ENCODE measurements around the gene PLXNA1.

PLXNA1 gene

DNA sequence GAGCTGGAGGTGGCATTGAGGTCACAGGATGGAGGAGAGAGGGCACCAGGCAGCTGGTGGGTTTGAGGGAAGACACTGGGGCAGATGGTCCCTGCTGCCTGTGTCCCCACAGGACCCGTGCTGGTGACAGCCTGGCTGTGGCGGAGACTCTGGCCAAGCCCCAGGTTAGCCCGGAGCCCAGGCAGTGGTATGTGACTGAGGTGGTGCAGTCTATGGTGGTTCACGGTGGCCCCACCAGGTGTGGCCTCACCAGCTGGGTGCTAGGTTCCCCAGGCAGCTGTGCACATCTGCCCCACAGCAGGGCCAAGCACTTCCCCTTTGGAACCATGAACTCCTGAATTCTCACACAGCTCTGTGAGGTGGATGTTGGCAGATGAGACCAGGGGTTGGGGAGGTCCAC lies 15.4 kb downstream of the PLXNA1 start:
- no peak for DNase-seq (ENCODE audit: low read depth, low spot score)
- H3K27ac ChIP-seq, result no peak overlapping the region

- H3K27ac ChIP-seq, result no peak overlapping the region
- no peak for DNase-seq (ENCODE audit: low read depth, low spot score)
Measured at GRCh38 chr3:126998728-126999127, 15.8 kb downstream of the PLXNA1 start.

DNA sequence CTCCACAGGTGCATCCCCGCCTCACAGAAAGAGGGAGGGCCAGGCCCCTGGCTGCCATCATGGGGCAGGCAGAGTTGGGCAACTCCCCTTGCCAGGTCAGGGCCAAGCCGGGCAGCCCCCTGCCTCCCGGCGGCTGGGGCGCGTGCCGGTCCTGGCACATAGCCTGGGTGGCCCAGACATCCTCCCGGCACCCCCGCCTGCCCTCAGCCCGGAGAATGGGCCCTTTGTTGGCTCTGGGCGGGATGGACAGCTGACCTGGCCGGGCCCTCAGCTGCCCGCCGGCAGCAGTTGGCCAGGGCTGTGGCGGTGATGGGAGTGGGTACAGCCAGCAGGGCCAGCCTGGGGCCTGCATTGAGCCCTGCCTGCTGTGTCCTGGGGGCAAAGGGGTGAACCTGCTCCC lies 16.5 kb downstream of the PLXNA1 start:
- H3K27ac ChIP-seq, result no peak overlapping the region
- DNase-seq (ENCODE audit: low read depth, low spot score), result no peak

- H3K27ac ChIP-seq, result no peak overlapping the region
- no peak for DNase-seq (ENCODE audit: low read depth, low spot score)
Measured at GRCh38 chr3:127000119-127000518, 17.2 kb downstream of the PLXNA1 start.

DNA sequence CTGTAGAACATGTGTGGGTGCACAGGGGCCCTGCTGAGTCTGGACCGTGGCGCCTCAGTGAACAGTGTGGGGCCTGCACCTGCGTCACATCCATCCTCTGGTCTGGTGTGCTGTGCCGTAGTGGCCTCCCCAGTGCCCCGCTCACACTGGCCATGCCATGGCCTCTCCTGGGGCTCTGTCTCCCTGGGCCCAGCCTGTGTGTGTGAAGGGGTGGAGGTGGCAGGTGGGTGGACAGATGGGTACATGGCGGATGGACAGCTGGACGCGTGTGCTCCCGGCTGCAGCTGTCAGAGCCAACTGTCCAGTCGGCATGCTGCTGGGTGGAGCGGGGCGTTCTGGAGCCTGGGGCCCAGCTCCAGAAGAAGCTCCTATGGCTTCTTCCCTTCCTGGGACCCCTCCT lies 17.8 kb downstream of the PLXNA1 start:
- no peak overlapping the region for H3K27ac ChIP-seq
- no peak for DNase-seq (ENCODE audit: low read depth, low spot score)

DNA sequence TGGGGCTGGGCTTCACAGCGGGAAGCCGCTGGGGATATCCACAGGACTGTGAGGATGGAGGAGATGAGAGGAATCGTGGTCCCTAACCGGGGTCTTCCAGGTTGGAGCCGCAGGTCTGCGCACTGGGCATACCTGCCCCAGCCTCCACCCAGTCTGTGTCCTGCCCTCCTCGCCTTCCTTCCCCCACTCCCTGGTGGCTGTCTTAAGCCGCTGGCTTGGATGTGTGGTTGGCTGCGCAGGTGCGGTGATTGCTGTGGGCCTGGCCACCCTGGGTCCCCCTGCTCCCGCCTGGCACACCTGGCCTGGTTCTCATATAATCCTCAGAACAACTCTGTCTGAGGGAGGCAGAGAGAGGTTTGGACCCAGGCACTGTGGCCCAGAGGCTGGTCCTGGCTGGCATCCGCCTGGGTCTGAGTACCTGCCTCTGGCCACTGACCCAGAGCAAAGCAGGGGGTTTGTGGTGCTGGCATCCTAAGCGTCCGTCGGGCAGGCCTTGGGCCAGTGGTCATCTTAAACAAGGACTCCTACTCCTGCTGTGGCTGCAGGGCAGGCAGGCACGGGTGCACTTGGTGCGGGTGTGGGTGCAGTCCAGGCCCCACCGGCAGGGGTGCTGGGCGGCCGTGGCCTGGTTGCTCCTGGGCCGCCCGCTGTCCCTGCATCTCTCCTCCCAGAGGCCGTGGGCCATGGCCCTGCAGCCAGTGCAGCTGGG lies 18.7 kb downstream of the PLXNA1 start:
- DNase-seq (ENCODE audit: low read depth, low spot score), result no peak
- peak overlapping the region; percentile 65 for H3K27ac ChIP-seq

- DNase-seq (ENCODE audit: low read depth, low spot score), result no peak
- H3K27ac ChIP-seq, result peak overlapping the region; percentile 65
Measured at GRCh38 chr3:127002195-127003174, 19.6 kb downstream of the PLXNA1 start.

DNA sequence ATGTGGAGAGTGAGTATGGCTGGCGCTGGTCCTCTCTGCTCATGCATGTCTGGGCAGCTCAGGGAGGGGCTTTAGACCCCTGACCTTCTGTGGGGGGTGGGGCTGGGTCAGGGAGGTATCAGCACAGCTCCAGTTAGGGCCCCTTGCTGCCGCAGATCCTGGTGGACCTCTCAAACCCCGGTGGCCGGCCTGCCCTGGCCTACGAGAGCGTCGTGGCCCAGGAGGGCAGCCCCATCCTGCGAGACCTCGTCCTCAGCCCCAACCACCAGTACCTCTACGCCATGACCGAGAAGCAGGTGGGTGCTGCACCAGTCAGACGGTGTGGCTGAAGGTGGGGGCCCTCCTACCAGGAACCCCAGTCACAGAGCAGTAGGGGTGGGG lies 20.2 kb downstream of the PLXNA1 start:
- DNase-seq (ENCODE audit: low read depth, low spot score), result no peak
- peak overlapping the region; percentile 65 for H3K27ac ChIP-seq

DNA sequence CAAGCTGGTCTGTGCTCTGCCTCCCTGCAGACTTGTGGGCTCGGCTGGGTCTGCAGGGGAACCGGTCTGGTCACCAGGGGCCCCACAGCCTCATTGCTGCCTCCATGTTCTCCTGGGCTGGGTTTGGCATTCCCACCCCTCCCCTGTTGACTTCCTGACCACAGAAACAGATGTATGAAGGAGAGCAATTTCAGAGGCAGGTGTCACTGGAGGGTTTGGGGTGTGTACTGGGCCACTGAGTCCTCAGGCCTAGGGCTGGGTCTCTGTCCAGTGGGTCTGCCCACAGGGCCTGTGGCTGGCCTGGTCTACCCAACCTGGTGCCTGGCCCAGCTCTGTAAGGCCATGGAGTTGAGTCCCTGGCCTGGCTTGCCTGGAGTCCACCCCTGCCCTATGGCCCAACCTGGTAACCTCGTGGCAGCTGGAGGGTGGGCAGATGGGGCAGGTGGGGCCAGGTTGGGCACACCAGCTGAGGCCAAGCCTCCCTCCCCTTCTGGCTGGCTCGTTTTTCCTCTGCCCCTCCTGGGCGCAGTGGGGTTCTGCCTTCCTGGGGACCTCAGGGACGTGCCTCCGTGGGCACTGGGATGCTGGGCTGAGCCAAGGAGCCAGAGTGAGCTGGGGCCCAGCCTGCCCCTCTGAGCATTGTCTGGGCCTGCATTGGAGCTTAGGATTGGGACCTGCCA lies 20.8 kb downstream of the PLXNA1 start:
- DNase-seq (ENCODE audit: low read depth, low spot score), result no peak
- peak overlapping the region; percentile 17 for H3K27ac ChIP-seq

DNA sequence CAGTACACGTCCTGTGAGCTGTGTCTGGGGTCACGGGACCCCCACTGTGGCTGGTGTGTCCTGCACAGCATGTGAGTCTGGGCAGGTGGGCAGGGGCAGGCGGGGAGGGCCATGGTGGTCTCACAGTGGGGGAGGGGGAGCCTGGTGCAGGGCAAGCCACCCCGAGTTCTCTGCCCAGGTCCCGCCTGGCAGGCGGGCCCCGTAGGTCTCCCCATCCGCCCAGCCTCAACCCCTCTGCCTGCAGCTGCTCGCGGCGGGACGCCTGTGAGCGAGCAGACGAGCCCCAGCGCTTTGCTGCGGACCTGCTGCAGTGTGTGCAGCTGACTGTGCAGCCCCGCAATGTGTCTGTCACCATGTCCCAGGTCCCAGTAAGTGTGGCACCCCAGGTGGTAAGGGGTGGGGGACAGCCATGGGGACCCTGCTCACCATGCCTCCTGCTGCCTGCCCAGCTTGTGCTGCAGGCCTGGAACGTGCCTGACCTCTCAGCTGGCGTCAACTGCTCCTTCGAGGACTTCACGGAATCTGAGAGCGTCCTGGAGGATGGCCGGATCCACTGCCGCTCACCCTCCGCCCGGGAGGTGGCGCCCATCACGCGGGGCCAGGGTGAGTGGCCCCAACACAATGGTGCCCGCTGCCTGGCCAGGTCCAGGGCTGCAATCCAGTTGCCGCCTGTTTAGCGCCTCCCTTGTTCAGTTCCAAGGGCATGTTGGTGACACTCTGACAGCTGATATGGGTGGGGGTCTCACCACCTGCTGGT lies 21.9 kb downstream of the PLXNA1 start:
- H3K27ac ChIP-seq, result no peak overlapping the region
- DNase-seq (ENCODE audit: low read depth, low spot score), result no peak

DNA sequence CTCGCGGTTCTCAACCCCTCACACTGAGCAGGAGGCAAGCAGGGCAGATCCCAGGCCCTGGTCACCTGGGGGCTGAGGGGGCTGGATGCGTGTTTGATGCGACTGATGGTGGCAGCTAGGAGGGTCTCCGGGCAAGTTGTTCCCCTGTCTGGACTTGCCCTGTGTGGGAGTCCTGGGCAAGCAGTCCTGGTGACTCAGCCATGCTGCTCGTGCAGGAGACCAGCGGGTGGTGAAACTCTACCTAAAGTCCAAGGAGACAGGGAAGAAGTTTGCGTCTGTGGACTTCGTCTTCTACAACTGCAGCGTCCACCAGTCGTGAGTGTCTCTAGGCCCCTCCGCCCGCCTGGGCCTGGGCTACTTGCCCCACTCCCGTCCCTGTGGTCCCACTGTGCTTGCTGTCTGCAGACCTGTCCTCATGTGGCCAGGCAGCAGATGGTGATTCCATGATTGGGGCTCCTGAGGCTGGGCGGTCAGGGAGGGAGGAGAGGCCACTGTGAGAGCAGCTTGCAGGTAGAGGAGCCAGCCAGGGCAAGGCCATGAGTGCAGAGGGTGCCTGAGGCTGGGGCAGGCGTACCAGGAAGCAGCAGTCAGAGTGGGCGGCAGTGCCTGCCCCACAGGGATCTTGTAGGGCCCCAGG lies 23.1 kb downstream of the PLXNA1 start:
- DNase-seq (ENCODE audit: low read depth, low spot score), result peak; percentile 39

DNA sequence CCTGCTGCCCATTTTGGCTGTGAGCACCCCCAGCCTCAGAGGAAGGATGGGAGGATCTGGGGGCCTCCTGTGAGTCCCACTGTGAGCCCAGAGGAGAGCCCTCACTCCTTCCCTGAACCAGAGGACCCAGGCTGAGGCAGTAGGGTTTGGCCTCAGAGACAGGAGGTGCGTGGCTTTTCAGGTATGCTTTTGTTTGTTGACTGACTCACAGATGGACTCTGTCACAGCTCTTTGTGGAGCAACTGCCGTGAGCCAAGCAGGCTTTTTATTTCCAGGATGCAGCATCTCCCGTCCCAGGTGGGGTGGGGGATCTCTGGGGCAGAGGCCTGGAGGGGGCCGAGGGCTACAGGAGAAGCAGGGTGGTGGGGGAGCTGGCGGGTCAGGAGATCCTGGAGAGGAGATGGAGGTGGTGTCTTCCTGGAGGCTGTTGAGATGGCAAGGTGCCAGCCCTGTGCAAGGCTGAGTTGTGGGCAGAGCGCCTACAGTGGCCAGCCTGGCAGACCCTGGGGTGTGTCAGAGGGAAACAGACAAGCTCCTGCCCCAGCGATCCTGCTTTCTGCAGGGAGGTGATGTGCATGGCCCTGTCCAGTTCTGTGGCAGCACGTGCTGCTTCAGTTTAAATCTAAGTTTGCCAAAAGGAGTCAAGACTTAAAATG lies 24.0 kb downstream of the PLXNA1 start:
- DNase-seq (ENCODE audit: low read depth, low spot score), result peak; percentile 22
- no peak overlapping the region for H3K27ac ChIP-seq

More for the DNA sequence above, 23.1 kb downstream of the PLXNA1 start:
- no peak overlapping the region for H3K27ac ChIP-seq

- DNase-seq (ENCODE audit: low read depth, low spot score), result no peak
- no peak overlapping the region for H3K27ac ChIP-seq
Measured at GRCh38 chr3:127008236-127008635, 25.3 kb downstream of the PLXNA1 start.

GRCh38 chr3:127009531-127009930 lies 26.6 kb downstream of the PLXNA1 start:
- no peak overlapping the region for H3K27ac ChIP-seq
- no peak for DNase-seq (ENCODE audit: low read depth, low spot score)

DNA sequence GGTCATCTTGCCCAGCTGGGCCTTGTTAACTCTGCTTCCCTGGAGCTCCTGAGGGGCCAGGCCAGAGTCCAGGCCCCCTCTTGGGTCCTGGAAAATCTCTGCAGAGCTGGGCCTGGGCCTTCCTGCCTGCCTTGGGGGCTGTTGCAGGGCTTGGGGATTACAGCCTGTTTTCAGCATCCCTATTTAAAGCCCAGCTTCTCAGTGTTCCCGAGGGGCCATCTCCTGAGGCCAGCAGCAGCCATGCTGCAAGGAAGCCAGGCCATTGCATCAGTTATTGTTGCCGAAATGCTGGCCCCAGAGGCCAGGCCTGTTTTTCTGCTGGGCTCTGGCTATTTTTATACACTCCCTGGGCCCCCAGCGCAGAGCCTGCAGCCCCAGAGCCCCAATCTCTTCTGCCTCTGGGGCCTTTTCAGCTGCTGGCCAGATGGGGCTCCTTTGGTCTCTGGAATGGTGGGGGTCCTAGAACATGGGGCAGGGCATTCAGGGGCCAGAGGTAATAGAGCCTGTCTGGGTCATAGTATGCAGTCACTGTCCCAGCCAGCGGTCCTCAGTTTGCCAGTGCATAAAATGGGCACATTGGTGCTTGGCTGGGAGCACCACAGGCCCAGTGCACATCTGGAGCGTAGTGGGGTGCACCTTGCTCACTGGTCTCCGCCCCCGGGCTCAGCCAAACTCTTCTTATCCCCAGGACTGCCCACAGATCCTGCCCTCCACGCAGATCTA lies 28.5 kb downstream of the PLXNA1 start:
- H3K27ac ChIP-seq, result peak overlapping the region; percentile 18
- no peak for DNase-seq (ENCODE audit: low read depth, low spot score)

DNA sequence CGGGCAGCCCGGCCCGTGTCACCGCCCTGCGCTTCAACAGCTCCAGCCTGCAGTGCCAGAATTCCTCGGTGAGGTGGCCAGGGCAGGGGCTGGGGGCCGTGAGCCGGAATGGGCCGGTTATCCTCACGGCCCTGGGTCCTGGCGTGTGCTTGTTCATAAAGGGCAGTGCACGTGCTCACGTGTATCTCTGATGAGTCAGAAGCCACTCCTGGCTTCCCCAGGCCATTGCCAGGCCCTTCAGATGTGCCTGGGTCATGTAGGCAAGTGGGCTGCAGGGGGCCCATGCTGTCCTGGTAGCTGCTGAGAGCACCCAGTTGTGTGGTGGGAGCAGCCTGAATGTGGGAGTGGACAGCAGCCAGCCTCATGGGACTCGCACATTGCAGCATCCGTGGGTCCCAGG lies 29.2 kb downstream of the PLXNA1 start:
- DNase-seq (ENCODE audit: low read depth, low spot score), result no peak
- no peak overlapping the region for H3K27ac ChIP-seq

- no peak for DNase-seq (ENCODE audit: low read depth, low spot score)
- no peak overlapping the region for H3K27ac ChIP-seq
Measured at GRCh38 chr3:127013181-127013580, 30.3 kb downstream of the PLXNA1 start.

DNA sequence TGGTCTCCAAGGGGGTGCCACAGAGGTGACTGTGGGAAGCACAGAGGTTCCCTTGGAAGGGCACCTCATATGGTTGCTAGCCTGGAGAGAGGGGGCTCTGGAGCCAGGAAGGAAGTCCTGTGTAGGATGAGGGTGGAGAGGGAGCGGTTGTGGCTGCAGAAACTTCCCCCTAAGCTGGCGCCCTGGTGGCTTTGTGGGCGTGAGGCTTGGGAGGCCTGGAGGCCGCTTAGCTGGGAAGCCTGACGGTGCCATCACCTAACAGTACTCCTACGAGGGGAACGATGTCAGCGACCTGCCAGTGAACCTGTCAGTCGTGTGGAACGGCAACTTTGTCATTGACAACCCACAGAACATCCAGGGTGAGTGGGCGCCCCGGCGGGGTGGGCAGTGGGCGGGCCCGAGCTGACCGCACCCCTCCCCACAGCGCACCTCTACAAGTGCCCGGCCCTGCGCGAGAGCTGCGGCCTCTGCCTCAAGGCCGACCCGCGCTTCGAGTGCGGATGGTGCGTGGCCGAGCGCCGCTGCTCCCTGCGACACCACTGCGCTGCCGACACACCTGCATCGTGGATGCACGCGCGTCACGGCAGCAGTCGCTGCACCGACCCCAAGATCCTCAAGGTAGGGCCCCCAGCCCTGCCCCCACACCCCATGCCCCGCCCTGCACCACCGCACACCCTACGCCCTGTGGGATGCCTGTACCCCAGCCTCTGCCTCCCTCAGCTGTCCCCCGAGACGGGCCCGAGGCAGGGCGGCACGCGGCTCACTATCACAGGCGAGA lies 31.0 kb downstream of the PLXNA1 start:
- H3K27ac ChIP-seq, result no peak overlapping the region

More for the DNA sequence above, 31.0 kb downstream of the PLXNA1 start:
- DNase-seq (ENCODE audit: low read depth, low spot score), result no peak

Data from epithelial cell of prostate (primary cell).